HG03159 (cell line): Measurements from ENCODE around the gene PRPF6.
A peak's percentile ranks its signal among the peaks of the same experiment; 100 is the strongest.

Experiments
- ATAC-seq: cut with Tn5 transposase; IDR thresholded peaks from one replicate; pipeline ENCODE4 v1.9.1; 2021; ENCODE audit warnings: mild to moderate bottlenecking, moderate library complexity; ENCODE audit not compliant: unreplicated experiment

Gene PRPF6, protein sequence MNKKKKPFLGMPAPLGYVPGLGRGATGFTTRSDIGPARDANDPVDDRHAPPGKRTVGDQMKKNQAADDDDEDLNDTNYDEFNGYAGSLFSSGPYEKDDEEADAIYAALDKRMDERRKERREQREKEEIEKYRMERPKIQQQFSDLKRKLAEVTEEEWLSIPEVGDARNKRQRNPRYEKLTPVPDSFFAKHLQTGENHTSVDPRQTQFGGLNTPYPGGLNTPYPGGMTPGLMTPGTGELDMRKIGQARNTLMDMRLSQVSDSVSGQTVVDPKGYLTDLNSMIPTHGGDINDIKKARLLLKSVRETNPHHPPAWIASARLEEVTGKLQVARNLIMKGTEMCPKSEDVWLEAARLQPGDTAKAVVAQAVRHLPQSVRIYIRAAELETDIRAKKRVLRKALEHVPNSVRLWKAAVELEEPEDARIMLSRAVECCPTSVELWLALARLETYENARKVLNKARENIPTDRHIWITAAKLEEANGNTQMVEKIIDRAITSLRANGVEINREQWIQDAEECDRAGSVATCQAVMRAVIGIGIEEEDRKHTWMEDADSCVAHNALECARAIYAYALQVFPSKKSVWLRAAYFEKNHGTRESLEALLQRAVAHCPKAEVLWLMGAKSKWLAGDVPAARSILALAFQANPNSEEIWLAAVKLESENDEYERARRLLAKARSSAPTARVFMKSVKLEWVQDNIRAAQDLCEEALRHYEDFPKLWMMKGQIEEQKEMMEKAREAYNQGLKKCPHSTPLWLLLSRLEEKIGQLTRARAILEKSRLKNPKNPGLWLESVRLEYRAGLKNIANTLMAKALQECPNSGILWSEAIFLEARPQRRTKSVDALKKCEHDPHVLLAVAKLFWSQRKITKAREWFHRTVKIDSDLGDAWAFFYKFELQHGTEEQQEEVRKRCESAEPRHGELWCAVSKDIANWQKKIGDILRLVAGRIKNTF

DNA sequence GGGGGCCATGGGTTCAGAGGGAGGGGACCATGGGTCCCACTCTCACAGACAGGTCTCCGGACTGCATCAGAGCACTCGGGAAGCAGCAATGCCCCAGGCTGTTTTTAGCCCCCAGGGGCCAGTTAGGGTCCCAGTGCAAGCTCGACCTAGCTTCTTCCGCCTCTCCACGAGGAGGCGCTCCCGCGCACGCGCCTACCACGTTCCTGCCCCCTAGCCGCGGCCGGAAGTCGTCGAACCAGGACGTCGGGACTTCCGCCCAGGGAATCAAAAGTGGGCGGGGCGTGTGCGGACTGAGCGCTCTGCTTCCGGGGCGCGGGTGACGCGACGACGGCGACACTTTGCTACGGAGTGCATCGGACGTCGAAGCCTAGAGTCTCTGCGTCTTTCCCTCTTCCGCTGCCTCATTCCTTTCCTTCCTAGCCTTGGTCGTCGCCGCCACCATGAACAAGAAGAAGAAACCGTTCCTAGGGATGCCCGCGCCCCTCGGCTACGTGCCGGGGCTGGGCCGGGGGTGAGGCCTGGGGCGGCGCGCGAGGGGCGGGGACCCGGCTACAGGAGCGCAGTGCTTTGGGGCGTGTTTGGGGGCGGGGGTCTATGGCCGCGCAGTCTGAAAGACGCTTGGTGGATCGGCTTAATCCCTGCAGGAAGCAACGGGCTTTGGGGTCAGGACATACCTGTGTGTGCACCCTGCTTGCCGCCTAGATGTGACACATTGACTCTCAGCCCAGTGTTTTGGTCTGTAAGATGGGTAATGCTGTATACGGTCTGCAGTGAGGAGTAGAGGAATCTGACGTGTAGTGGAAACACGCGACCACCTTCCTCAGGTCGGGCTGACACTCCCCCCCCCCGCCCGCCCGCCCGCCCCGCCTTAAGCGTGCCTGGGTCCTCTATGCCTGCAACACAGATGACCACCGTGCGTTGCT lies at the start of gene PRPF6:
TSS of gene PRPF6 (plus strand) at position 327 of the 923 bp plus-strand sequence. CDS start at position 441, 114 bp downstream.
- peak; percentile 51 for ATAC-seq

DNA sequence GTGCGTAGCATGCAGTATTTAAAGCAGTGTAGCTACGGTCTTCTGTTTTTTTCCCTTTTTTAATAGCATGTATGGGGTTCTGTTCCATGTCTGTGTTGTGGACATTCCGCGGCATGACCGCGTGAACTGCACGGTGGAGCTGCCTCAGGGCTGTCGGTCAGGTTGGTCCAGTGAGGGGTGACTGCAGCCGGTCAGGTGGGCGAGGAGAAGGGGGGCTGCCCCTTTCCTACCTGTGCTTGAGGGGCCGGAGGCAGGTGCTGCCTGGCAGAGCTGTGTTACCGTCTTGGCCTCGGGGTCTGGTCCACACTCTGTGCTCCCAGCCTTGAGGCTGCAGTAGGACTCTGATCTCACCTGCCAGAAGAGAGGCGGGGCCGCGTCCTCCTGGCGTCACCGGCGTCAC lies 49.2 kb upstream of the PRPF6 start:
- no peak for ATAC-seq

DNA sequence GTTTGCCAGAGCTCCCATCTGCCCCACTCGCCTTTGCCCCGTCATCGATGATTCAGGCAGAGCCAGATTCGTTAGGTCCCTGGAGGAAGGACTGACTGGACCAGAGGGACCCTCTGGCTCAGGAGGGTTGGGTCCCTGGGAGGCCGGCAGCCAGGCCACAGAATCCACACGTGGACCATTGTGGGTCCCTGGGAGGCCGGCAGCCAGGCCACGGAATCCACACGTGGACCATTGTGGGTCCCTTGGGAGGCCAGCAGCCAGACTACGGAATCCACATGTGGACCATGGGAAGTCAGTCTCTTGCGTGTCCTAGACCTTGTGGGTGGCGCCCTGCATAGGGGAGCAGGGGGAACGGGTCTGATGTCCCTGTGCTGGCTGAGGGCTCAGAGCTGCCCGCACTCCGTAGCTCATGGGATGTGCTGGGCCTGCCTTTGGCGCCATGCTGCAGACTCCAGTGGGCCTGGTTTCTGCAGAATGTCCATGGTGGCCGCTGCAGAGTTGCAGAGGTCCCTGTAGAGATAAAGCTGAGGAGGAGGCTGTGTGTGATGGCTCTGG lies 48.2 kb upstream of the PRPF6 start:
- no peak for ATAC-seq

DNA sequence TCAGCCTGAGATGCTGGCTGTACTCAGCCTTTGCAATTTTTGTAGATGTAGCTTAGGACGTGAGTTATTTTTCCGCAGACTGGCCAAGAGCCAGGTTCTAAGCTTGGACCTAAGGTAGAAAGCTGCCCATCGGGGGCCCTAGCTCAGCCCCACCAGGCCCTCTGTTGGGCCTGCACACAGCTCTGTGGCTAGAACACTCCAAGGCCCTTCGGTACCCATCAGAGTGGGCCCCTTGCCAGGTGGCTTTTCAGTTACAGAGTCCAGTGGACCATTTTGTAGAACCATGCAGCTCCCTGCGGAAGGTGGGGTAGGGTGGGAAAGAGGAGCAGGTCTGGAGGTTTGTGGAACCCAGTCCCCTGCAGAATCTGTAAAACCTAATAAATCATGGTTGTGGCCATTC lies 47.3 kb upstream of the PRPF6 start:
- ATAC-seq = no peak

DNA sequence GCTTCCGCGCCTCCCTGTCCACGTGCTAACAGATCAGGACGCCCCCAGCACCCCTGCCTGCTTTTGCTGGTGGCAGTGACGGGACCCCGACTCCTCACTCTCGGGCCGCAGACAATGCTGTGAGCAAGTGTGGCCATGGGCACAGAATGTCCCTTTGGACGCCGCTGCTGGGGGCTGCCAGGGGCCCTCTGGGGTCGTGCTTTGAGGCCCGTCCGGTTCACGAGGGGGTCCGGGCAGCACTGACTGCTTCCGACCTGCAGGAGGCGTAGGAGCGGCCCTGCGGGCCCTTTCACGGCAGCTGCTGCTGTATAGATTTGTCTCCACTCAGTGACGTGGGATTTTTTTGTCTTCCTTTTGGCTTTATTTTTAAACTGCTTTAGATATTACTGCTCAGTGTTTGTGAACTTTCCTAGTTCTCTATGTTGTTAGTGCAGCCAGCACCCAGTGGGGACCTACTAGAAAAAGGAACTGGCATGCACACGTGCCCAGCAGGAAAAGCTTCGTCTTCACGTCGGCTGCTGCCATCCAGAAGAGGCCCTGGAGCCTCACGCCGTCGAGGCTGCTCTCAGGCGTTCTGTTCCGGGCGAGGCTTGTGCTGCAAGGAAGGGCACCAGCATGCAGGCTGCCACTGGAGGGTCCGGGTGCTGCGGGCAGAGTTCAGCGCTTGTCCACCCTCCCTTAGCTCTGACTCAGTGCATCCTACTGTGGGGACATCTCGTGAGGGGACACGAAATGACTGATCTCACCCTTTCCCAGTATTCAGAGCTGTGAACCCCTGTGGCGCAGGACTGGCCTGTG lies 46.5 kb upstream of the PRPF6 start:
- no peak for ATAC-seq

DNA sequence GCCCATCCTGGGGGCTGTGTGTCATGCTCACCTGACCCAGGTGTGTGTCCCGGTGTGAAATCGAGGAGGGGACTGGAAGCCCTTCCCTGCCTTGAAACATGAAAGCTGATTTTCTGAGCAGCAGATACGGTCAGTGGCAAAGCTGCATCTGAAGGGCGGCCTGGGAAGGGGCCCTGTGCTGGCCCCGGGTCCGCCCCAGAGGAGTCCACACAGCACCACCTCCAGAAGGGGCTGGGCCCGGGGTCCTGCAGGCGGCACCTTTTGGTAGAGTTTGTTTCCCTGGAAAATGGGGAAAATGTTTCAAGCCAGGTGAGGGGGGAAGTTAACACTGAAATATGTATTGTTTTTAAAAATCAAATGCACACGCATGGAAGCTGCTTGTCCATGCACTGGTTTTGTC lies 45.5 kb upstream of the PRPF6 start:
- no peak for ATAC-seq

DNA sequence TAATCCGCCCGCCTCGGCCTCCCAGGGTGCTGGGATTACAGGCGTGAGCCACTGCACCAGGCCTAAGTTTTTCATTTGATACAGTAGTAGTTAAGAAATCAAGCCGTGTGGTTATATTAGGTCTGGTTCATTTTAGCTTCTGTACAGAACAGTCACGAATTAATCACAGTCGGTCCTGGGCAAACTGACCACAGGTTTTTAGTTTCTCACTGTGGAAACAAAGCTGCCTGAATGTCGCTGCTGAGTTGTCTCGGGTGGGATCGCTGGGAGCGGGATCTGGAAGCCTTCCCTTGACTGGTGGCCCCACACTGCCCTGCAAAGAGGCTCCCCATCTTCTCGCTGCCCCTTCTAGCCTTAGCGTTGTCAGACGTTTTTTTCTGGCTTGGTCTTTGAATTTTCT lies 43.3 kb upstream of the PRPF6 start:
- ATAC-seq = no peak

DNA sequence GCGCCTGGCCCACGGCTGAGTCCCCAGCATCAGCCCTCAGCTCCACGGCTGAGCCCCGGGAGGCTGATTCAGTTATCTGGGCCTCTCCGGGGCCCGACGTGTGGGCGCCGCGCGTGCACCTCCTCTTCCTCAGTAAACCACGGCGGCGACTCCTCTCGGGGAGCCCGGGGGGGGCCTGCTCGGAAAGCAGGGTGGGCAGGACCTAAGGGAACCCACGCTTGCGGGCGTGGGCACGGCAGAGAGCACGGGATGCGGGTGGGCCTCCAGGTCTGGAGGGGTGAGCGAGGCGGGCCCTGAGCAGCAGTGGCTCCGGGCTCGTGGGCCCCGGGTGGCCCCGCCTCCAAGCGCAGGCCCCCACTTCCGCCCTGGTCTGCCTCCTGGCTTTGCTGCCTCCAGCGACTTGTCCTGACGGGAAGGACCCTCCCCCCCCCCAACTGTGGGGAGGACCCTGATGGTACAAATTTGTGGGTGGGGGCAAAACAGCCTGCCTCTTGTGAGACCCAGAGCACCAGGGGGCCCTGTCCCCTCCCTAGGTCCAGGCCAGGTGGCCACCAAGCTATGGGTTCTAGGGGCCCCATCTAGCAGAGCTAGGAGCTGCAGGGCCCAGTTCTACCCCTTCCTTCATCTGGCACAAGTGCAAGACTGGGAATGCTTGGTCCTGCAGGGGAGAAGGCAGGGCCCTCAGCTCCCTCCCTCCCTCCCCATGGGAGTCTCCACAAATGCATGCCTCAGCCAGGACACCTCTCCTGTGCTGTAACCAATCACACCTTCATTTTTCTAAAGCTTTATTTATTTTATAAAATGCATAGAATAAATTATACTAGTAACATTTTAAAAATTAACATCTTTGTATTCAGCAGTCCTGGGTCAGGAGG lies 41.6 kb upstream of the PRPF6 start:
- ATAC-seq = no peak

DNA sequence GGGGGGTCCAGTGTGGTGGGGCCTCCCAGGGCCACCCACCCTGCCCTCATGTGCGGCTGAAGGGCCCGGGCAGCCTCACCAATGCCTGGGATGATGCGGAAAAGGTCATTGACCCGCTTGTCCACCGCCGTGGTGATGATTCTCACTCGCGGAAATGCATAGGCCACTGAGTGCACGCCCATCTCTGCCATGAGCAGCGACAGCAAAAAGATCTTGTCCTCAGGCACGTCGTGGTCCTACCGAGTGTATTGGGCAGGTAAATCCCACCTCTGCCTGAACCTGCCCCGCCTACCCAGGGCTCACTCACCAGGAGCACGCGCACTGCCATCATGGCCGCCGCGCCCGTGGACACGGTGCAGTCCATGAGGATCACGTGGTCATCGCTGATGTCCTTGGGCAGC lies 40.9 kb upstream of the PRPF6 start:
- ATAC-seq = no peak

DNA sequence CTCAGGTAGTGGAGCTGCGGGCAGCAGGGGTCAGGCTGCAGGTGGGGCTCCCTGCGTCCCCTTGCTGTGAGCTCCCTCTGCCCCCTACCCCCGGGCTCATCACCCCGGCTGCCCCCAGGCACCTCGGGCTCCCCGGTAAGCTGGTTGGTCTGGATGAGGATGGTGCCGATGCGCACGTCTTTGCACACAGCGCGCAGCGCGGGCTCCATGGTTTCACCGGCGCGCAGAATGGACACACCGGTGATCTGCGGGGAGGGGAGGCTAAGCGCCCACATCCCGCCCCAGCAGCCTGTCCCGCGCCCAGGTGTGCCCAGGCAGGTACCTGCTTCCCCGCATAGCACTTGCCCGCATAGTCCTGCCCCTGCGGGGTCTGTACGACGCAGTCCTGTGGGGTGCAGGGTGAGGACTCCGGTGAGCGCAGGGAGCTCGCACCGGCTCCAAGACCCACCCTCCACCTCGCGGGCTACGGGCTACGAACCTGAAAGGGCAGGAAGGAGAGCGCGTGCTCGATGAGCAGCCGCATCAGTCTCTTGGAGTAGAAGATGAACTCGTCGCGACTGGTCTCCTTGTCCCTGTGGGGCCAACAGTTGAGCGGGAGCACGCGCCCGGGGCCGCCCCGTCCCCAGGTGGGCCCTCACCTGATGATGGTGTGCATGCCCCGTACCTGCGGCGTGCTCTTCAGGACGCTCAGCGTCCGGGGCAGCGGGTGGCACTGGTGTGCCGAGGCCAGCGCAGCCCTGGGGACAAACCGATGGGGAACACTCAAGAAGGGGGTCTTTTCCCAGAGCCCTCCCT lies 40.3 kb upstream of the PRPF6 start:
- ATAC-seq = no peak

DNA sequence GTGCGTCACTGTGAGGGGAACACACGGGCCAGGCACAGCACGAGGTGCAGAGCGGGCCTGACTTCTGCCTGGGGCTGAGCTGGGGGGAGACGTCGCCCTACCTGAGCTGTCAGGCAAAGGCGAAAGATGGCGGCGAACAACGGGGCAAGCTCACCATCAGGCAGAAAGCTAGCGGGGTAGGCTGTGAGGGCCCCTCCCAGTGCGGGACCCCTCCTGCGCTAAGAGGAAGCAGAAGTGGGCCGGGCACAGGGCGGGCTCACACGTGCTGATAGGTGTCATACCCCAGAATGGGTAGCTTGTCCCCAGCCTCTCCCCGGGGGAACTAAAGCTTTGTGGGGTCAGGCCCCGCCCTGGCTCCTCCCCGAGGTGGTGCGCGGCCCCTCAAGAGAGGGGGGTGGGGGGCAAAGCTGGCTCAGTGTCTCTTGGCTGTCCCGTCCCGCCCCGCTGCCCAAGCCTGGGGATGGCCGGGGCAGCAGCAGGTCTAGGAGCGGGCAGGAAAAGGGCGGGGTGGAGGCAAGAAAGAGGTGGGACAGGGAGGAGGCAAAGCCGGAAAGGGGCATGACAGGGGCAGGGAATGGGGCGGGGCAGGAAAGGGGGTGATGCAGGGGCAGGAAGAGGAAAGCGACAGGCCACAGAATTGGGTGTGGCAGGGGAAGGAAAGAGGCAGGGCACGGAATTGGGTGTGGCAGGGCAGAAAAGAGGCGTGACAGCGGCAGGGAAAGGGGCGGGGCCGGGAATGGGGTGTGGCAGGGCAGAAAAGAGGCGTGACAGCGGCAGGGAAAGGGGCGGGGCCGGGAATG lies 39.5 kb upstream of the PRPF6 start:
- ATAC-seq = no peak

DNA sequence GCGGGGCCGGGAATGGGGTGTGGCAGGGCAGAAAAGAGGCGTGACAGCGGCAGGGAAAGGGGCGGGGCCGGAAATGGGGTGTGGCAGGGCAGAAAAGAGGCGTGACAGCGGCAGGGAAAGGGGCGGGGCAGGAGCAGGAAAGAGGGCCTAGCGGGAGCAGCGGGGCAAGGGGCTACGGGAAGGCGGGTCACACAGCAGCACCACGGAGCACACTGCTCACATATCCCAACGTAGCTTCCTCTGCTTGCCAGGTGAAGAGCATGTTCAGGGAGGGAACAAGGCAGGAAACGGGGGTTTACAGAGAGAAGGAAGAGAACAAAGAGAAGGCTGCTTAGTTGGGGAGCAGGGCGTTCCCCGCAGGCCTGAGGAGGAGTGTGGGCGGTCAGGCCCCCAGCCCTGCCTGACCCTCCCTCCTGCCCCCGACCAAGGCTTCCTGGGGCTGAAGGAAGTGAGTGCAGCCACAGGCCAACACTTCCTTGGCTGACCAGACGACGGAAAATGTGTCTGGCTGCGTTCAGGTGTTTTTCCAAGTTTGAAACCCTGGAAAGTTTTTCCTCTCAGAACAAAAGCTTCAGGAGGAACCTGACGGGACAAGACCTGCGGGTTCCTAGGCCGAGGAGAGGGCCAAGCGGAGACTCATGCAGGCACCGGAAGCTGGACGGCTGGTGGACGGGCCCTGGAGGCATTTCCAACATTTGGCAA lies 38.5 kb upstream of the PRPF6 start:
- ATAC-seq = no peak

DNA sequence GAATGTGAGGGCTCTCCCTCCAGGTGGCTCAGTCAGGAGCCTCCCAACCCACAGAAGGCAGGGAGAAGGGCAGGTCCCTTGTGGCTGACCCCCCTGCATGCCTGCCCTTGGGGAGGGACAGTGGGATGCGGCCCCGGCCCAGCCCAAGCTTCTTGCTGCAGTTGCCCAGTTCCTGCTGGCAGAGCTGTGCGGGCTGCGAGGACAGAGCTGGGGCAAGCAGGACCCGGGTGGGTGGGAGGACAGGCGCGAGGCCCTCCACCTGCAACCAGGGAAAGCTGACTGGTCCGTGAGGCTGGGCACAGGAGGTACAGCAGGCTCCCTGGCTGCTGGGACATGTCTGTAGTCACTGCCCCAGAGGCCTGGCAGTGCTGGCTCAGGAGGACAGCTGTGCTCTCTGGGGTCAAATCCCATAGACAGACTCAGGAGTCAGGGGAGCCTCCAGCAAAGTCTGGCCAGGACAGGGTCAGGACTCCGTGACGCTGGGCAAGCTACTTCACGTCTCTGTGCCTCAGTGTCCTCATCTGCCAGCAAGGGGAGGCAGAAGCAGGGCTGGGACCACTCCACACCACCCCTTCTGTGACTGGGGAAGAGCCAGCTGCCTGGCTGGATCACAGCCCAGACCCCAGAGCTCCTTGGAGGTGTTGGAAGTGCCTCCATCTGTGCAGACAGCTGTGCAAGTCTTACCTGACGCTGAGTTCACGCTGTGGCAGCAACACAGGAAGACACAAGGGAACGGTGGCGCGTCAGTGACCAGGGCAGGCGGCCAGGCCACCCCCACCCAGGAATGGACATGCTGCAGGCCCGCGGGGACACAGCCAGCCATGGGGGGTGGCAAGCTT lies 37.7 kb upstream of the PRPF6 start:
- no peak for ATAC-seq

DNA sequence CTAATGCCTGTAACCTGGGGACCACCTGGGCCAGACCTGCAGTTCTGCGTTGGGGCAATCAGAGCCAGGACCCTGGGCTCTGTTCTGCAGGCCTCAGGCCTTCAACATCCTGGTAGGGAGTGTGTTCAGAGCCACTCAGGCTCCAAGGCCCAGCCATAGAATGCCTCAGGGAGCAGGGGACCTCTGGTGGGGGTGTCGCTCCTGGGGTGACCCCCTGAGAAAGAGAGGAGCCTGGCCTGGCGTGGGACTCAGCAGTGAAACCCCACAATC lies 37.2 kb upstream of the PRPF6 start:
- ATAC-seq = no peak

DNA sequence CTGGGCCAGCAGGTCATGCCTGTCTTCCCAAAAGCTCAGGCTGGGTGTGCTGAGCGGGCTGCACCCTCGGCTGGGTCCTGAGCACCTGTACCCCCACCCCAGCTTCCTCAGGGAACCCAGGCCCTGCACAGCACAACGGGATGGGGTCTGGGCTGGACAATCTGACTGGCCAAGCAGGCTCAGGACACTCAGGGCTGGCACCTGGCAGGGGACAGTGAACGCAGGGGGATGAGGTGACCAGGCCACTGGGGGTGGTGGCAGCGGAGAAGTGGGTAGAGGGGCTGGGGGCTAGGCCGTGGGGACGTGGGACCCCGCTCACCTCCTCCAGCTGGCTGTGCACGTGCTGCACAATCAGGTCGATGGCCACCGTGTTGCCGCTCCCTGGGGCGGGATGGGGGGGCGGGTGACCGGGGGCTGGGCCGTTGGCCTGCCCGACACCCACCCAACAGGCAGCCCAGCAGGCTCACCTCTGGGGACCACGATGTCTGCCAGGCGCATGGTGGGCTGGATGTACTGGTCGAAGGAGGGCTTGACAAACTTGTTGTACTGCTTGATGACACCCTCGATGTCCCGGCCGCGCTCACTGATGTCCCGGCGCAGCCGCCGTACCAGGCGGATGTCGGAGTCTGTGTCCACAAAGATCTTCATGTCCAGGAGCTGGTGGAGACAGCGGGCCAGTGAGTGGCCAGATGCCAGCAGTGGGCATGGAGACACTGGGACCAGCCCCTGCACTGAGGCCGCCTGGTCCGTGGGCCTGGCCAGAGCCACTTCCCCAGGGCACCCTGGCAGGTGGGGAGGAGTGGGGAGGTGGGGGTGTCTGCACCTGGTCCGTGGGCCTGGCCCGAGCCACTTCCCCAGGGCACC lies 36.6 kb upstream of the PRPF6 start:
- no peak for ATAC-seq
